ENCODE results near the gene TNNT1. TPM values are rescaled to one million over a fixed set of nuclear protein-coding genes. Genes with fewer than 3 reads are reported as not detected.

TNNT1 gene
- total RNA-seq, 1 donor from 2014 or later, result 74.1 TPM

- Mint-ChIP-seq H3K4me3 (no peak overlapping the region), H3K36me3 (no peaks in the 10 kb centered on the region), H3K4me1 (peaks cover 26% of the 10 kb centered on the region), H3K9me3 (no peaks in the 10 kb centered on the region), H3K27me3 (ENCODE audit: insufficient read depth, low read depth) (no peaks in the 10 kb centered on the region), H3K27ac (peak overlapping the region; percentile 78)
- no peak for DNase-seq (ENCODE audit: low spot score)
- Histone ChIP-seq H4K20me1 (ENCODE audit: low read depth) (no peaks in the 10 kb centered on the region), H3K36me3 (no peaks in the 10 kb centered on the region), H3K9ac (no peak overlapping the region), H3K4me2 (no peak overlapping the region), H3K4me1 (no peaks in the 10 kb centered on the region), H3K27ac (no peak overlapping the region), H2AFZ (replicated peaks) (no peak overlapping the region), H3K9me3 (ENCODE audit: low read depth) (no peaks in the 10 kb centered on the region), H3K4me3 (no peak overlapping the region), H3K27me3 (no peaks in the 10 kb centered on the region), H3K79me2 (ENCODE audit: low read depth) (no peaks in the 10 kb centered on the region), H3F3A (ENCODE audit: low read depth) (peaks cover 19% of the 10 kb centered on the region)
- TF ChIP-seq CTCF (IDR thresholded peaks at IDR 0.05), result no peak
- no peak for TF ChIP-seq EZH2 (IDR thresholded peaks at IDR 0.05)
- no peak for TF ChIP-seq EZH2phosphoT487 (IDR thresholded peaks at IDR 0.05)
Measured at GRCh38 chr19:55137915-55138314, 11.1 kb downstream of the TNNT1 start.

- H3K27me3 Mint-ChIP-seq (ENCODE audit: insufficient read depth, low read depth), result no peaks in the 10 kb centered on the region
- no peak overlapping the region for H3K27ac ChIP-seq
- no peaks in the 10 kb centered on the region for H3K36me3 ChIP-seq
- no peaks in the 10 kb centered on the region for H3K9me3 Mint-ChIP-seq
- H3K79me2 ChIP-seq (ENCODE audit: low read depth), result no peaks in the 10 kb centered on the region
- H3K9me3 ChIP-seq (ENCODE audit: low read depth), result no peaks in the 10 kb centered on the region
- no peak overlapping the region for H3K4me3 Mint-ChIP-seq
- H3K9ac ChIP-seq, result no peak overlapping the region
- no peaks in the 10 kb centered on the region for H3K36me3 Mint-ChIP-seq
- no peaks in the 10 kb centered on the region for H4K20me1 ChIP-seq (ENCODE audit: low read depth)
- no peak for DNase-seq (ENCODE audit: low spot score)
- H2AFZ ChIP-seq (replicated peaks), result no peak overlapping the region
- TF ChIP-seq CTCF (IDR thresholded peaks at IDR 0.05) (no peak), EZH2phosphoT487 (IDR thresholded peaks at IDR 0.05) (no peak), EZH2 (IDR thresholded peaks at IDR 0.05) (no peak)
- H3F3A ChIP-seq (ENCODE audit: low read depth), result peaks cover 12% of the 10 kb centered on the region
- no peaks in the 10 kb centered on the region for H3K4me1 ChIP-seq
- no peaks in the 10 kb centered on the region for H3K27me3 ChIP-seq
- no peak overlapping the region for H3K4me2 ChIP-seq
- H3K4me3 ChIP-seq, result no peak overlapping the region
- peaks cover 30% of the 10 kb centered on the region for H3K4me1 Mint-ChIP-seq
- H3K27ac Mint-ChIP-seq, result no peak overlapping the region
Measured at GRCh38 chr19:55136399-55137102, 12.5 kb downstream of the TNNT1 start.

DNA sequence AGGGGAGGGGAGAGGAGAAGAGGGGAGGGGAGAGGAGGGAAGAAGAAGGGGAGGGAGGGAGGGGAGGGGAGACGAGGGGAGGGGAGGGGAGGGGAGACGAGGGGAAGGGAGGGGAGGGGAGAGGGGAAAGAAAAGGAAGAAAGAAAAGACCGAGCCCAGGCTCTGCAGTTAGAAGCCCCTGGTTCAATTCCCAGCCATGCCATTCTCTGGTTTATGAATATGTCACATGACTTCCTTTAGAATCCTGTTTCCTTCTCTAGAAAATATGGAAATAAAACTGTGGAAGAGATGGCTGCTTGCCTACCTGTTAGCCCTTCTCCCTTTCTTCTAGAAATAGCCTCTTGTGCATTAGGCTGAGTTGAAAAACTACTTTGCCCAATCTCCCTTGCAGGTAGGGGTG is 14.3 kb downstream of the TNNT1 start:
- no peaks in the 10 kb centered on the region for H4K20me1 ChIP-seq (ENCODE audit: low read depth)
- no peaks in the 10 kb centered on the region for H3K27me3 Mint-ChIP-seq (ENCODE audit: insufficient read depth, low read depth)
- no peaks in the 10 kb centered on the region for H3K9me3 Mint-ChIP-seq
- H3K27ac Mint-ChIP-seq, result no peak overlapping the region
- TF ChIP-seq EZH2 (IDR thresholded peaks at IDR 0.05), result no peak
- no peak for TF ChIP-seq CTCF (IDR thresholded peaks at IDR 0.05)
- no peak for TF ChIP-seq EZH2phosphoT487 (IDR thresholded peaks at IDR 0.05)
- no peak overlapping the region for H3K27ac ChIP-seq
- H3K4me3 Mint-ChIP-seq, result no peak overlapping the region
- peaks cover 11% of the 10 kb centered on the region for H3F3A ChIP-seq (ENCODE audit: low read depth)
- H3K9ac ChIP-seq, result no peak overlapping the region
- no peak overlapping the region for H3K4me2 ChIP-seq
- H3K4me3 ChIP-seq, result no peak overlapping the region
- H3K9me3 ChIP-seq (ENCODE audit: low read depth), result no peaks in the 10 kb centered on the region
- H3K4me1 ChIP-seq, result no peaks in the 10 kb centered on the region
- no peaks in the 10 kb centered on the region for H3K79me2 ChIP-seq (ENCODE audit: low read depth)
- no peaks in the 10 kb centered on the region for H3K36me3 Mint-ChIP-seq
- no peak for DNase-seq (ENCODE audit: low spot score)
- H3K36me3 ChIP-seq, result no peaks in the 10 kb centered on the region
- no peaks in the 10 kb centered on the region for H3K27me3 ChIP-seq
- H2AFZ ChIP-seq (replicated peaks), result no peak overlapping the region
- H3K4me1 Mint-ChIP-seq, result peaks cover 32% of the 10 kb centered on the region
